ENCODE results near the gene ALK.

ALK gene

DNA sequence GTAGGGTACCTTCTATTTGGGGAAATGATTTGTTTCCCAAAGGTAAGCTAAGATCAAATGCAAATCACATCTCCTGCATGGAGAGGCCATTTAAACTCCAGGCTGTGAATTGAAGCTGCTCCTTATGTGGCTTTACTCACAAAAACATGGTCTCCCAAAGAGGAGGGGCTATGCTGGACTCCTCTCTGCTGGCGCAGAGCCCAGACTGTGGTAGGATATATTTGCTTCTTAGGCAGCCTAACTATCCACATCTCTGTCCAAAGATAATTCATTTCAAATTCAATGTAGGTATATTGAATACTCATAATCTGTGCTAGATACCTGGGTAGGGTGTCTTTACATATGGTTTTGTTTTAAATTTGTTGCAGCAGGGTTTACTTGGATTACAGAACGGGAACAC lies 358.5 kb downstream of the ALK start:
- ChIA-PET CTCF (no interaction called here), POLR2A (no interaction called here)
- no peak for DNase-seq (ENCODE audit: extremely low spot score)
- TF ChIP-seq, protein P1, sequence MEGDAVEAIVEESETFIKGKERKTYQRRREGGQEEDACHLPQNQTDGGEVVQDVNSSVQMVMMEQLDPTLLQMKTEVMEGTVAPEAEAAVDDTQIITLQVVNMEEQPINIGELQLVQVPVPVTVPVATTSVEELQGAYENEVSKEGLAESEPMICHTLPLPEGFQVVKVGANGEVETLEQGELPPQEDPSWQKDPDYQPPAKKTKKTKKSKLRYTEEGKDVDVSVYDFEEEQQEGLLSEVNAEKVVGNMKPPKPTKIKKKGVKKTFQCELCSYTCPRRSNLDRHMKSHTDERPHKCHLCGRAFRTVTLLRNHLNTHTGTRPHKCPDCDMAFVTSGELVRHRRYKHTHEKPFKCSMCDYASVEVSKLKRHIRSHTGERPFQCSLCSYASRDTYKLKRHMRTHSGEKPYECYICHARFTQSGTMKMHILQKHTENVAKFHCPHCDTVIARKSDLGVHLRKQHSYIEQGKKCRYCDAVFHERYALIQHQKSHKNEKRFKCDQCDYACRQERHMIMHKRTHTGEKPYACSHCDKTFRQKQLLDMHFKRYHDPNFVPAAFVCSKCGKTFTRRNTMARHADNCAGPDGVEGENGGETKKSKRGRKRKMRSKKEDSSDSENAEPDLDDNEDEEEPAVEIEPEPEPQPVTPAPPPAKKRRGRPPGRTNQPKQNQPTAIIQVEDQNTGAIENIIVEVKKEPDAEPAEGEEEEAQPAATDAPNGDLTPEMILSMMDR (IDR thresholded peaks at IDR 0.05; ENCODE audit: control extremely low read depth, extremely low read depth, low read depth, missing control alignments) = no peak

DNA sequence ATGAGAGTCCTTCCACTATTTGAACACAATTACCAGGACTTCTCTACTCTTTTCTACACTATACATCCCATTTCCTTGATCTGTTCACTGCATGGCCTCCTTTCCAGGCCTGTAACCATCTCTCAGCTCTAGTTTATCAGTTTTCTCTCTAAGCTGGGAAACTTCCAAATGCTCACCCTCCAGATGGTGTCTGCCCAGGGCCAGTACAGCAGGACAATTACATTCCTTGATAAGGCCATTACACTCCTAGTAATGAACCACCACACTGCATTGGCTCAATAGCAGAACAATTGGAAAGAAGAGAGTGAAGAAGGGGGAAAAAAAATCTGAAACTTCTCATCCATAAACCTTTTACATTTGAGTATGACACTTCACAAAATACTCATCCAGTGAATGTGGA lies 359.1 kb downstream of the ALK start:
- ChIA-PET CTCF (no interaction called here), POLR2A (no interaction called here)
- TF ChIP-seq, protein P1 (IDR thresholded peaks at IDR 0.05; ENCODE audit: control extremely low read depth, extremely low read depth, low read depth, missing control alignments) = no peak
- no peak for DNase-seq (ENCODE audit: extremely low spot score)

DNA sequence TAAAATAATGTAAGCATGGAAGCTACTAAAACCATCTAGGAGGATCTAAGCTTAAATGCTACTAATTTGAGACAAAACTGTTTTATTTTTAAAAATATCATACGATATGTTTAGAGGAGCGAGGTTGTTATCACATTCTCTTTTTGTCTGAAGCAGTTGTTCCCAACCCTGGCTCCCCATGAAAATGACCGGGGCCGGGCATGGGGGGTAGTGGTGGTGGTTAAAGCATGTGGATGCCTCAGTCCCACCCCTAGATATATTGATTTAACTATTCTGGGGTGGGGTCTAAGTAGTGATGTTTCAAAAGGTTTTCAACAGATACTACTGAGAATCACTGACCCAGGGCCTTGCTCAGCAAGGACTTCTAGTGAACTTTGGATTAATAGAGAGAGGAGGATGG lies 359.8 kb downstream of the ALK start:
- ChIA-PET CTCF (no interaction called here), POLR2A (no interaction called here)
- TF ChIP-seq, protein P1 (IDR thresholded peaks at IDR 0.05; ENCODE audit: control extremely low read depth, extremely low read depth, low read depth, missing control alignments) = no peak
- DNase-seq (ENCODE audit: extremely low spot score) = no peak

DNA sequence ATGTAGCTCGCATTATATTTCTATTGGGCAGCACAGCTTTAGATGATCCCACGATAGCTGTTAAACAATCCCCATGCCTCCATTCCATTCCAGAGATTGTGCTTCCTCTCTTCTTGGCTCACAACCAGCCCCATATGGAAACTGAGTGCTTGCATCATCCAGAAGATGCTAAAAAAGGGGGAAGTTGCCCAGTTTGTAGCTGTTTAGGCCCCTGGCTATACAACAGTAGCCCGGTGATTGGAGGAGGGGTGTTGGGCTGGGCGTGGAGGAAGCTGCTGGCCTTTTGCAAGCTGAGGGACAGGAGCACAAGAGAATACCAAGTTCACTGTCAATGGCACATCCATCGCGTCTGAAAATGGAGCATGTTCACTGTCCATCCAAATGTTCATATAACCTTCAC lies 360.2 kb downstream of the ALK start:
- POLR2A ChIA-PET = no interaction called here
- CTCF ChIA-PET = no interaction called here
- DNase-seq (ENCODE audit: extremely low spot score) = no peak
- TF ChIP-seq, protein P1 (IDR thresholded peaks at IDR 0.05; ENCODE audit: control extremely low read depth, extremely low read depth, low read depth, missing control alignments) = no peak

DNA sequence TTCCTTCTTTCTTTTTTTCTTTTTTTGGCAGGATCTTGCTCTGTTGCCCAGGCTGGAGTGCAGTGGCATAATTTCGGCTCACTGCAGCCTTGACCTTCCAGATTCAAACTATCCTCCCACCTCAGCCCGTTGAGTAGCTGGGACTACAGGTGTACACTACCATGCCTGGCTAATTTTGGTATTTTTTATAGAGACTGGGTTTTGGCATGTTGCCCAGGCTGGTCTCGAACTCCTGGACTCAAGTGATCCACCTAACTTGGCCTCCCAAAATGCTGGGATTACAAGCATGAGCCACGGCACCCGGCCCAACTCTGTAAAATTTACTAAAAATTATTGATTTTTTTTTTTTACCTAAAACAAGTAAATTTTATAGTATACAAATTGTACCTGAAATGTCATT lies 360.8 kb downstream of the ALK start:
- ChIA-PET POLR2A (no interaction called here), CTCF (no interaction called here)
- TF ChIP-seq, protein P1 (IDR thresholded peaks at IDR 0.05; ENCODE audit: control extremely low read depth, extremely low read depth, low read depth, missing control alignments) = no peak
- no peak for DNase-seq (ENCODE audit: extremely low spot score)

DNA sequence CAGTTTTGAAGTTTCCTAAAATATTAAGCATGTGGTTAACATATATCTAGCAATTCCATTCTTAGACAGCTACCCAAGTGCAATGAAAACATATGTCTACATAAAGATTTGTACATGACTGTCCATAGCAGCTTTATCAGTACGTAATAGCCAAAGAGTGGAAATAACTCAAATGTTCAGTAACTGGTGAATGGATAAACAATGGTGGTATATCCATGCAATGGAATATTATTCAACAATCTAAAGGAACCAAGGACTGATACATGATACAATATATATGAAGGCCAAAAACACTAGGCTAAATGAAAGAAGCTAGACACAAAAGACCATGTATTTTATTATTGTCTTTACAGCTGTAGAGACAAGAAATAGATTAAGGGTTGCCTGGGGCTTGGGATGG lies 361.4 kb downstream of the ALK start:
- ChIA-PET CTCF (no interaction called here), POLR2A (no interaction called here)
- TF ChIP-seq, protein P1 (IDR thresholded peaks at IDR 0.05; ENCODE audit: control extremely low read depth, extremely low read depth, low read depth, missing control alignments) = no peak
- no peak for DNase-seq (ENCODE audit: extremely low spot score)

DNA sequence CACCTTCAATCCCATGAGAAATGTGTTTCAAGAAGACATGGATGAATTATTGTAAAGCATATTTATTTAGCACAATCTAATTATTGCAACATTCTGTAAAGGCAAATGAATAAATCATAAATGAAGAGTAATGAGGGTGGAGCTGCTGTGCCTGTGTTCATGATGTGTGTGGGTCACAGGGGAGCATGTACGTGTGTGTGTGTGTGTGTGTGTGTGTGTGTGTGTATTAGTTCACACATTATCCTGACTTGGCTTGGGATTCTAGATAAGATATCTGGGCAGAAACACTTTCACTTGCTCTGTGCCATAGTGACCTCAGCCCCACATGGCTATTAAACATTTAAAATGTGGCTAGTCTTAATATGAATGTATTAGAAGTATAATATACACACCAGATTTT lies 361.8 kb downstream of the ALK start:
- TF ChIP-seq, protein P1 (IDR thresholded peaks at IDR 0.05; ENCODE audit: control extremely low read depth, extremely low read depth, low read depth, missing control alignments) = no peak
- POLR2A ChIA-PET = no interaction called here
- no peak for DNase-seq (ENCODE audit: extremely low spot score)
- CTCF ChIA-PET = no interaction called here

All from GM10248 (cell line).